B cell (primary cell): ENCODE measurements around the gene TXNRD1. TPM values are rescaled to one million over a fixed set of nuclear protein-coding genes. Genes with fewer than 3 reads are reported as not detected.

Experiments
- ATAC-seq: fragments of 200-7000 bp; cut with Tn5 transposase; one replicate; pipeline ENCODE4 v1.10.0; 2021; ENCODE audit warnings: low read depth, mild to moderate bottlenecking, moderate number of reproducible peaks, moderate library complexity
- CTCF ChIA-PET: fragments of 350-600 bp; sonication (Branson Sonifier 250); formaldehyde crosslinking; loops from one replicate; lab custom pipeline; 2021; ENCODE audit warnings: antibody characterized with exemption, inconsistent platforms; lab: Charles Lee
- POLR2A ChIA-PET: fragments of 350-600 bp; sonication (Branson Sonifier 250); formaldehyde crosslinking; loops from one replicate; lab custom pipeline; 2021; ENCODE audit warnings: antibody characterized with exemption; lab: Charles Lee
- DNase-seq: peaks from one replicate; pipeline ENCODE4 v3.0.0; 2013
- H2AFZ ChIP-seq: 2 replicates; pipeline ENCODE4 v1.6.1; 2012; ENCODE audit warnings: mild to moderate bottlenecking, low read depth, low read length; ENCODE audit not compliant: insufficient read depth, poor library complexity, severe bottlenecking
- H3K27ac ChIP-seq, 2 donors: 1 replicate in 1 of 2; 2 replicates in 1 of 2; pipeline ENCODE4 v1.5.1; 2012 to 2013; ENCODE audit warnings: low read length in 2 of 2, mild to moderate bottlenecking in 2 of 2, moderate library complexity in 1 of 2
- H3K27me3 ChIP-seq, 4 experiments: fragments of 200-600 bp in 1 of 4; sonication (generic) in 1 of 4; replicated peaks in 1 of 4; 1 replicate in 2 of 4; 2 replicates in 2 of 4; pipeline versions ENCODE4 v1.6.1 to v1.7.0; 2013 to 2016; ENCODE audit warnings: low read length in 3 of 4, mild to moderate bottlenecking in 2 of 4, mixed read lengths in 1 of 4, moderate library complexity in 1 of 4; ENCODE audit not compliant: insufficient read depth in 4 of 4, control insufficient read depth in 3 of 4; ENCODE audit errors: control extremely low read depth in 1 of 4
- H3K36me3 ChIP-seq, 2 experiments: replicated peaks in 1 of 2; 1 replicate in 1 of 2; 2 replicates in 1 of 2; pipeline versions ENCODE4 v1.6.1 to v1.7.1; 2013; ENCODE audit warnings: low read length in 1 of 2; ENCODE audit not compliant: insufficient read depth in 2 of 2, control insufficient read depth in 1 of 2; ENCODE audit errors: control extremely low read depth in 1 of 2, extremely low read depth in 1 of 2
- H3K4me1 ChIP-seq, 2 donors: fragments of 200-600 bp in 1 of 2; sonication (generic) in 1 of 2; 1 replicate in 1 of 2; 2 replicates in 1 of 2; pipeline versions ENCODE4 v1.5.1 to v1.6.1; 2013 to 2017; ENCODE audit warnings: low read length in 2 of 2; ENCODE audit not compliant: control insufficient read depth in 2 of 2, insufficient read depth in 2 of 2
- H3K4me2 ChIP-seq: replicated peaks from 2 replicates; pipeline ENCODE3; 2012; ENCODE audit warnings: mild to moderate bottlenecking, low read depth, low read length; ENCODE audit not compliant: poor library complexity, severe bottlenecking
- H3K4me3 ChIP-seq, 5 experiments: fragments of 200-600 bp in 1 of 5; sonication (generic) in 1 of 5; 1 replicate in 3 of 5; 2 replicates in 2 of 5; pipeline versions ENCODE4 v1.5.1 to v1.7.0; 2011 to 2016; ENCODE audit warnings: low read length in 4 of 5, mild to moderate bottlenecking in 4 of 5, low read depth in 2 of 5, control low read depth in 1 of 5, moderate library complexity in 1 of 5; ENCODE audit not compliant: insufficient read depth in 1 of 5; ENCODE audit errors: control extremely low read depth in 1 of 5, extremely low read depth in 1 of 5
- H3K79me2 ChIP-seq: fragments of 200-600 bp; sonication (generic); one replicate; pipeline ENCODE4 v1.6.0; 2016; ENCODE audit warnings: low read length; ENCODE audit not compliant: control insufficient read depth, insufficient read depth
- H3K9ac ChIP-seq: fragments of 200-600 bp; sonication (generic); 2 replicates; pipeline ENCODE4 v1.6.1; 2017; ENCODE audit warnings: mild to moderate bottlenecking, low read length, moderate library complexity
- H3K9me3 ChIP-seq, 3 donors: one replicate each; pipeline versions ENCODE4 v1.6.1 to v1.7.1; 2013; ENCODE audit warnings: low read length in 2 of 3; ENCODE audit not compliant: control insufficient read depth in 2 of 3, insufficient read depth in 1 of 3; ENCODE audit errors: control extremely low read depth in 1 of 3
- H4K20me1 ChIP-seq: 2 replicates; pipeline ENCODE4 v1.6.0; 2012; ENCODE audit warnings: mild to moderate bottlenecking, low read length; ENCODE audit not compliant: insufficient read depth, control insufficient read depth, poor library complexity, severe bottlenecking
- H3K27ac Mint-ChIP-seq: one replicate; pipeline ENCODE4 v1.8.0; 2021; ENCODE audit warnings: mixed read lengths
- H3K27me3 Mint-ChIP-seq: one replicate; pipeline ENCODE4 v1.8.0; 2021; ENCODE audit warnings: mixed read lengths
- H3K4me1 Mint-ChIP-seq: one replicate; pipeline ENCODE4 v1.8.0; 2021; ENCODE audit warnings: mixed read lengths
- H3K4me3 Mint-ChIP-seq: one replicate; pipeline ENCODE4 v1.8.0; 2021; ENCODE audit warnings: mixed read lengths
- H3K9me3 Mint-ChIP-seq: one replicate; pipeline ENCODE4 v1.8.0; 2022; ENCODE audit warnings: mixed read lengths; ENCODE audit not compliant: insufficient read depth
- EZH2 ChIP-seq: IDR thresholded peaks from 2 replicates; pipeline ENCODE4 v1.6.1; 2012; ENCODE audit warnings: borderline replicate concordance, low read depth, mild to moderate bottlenecking, moderate library complexity, low read length; ENCODE audit not compliant: insufficient read depth, poor library complexity, severe bottlenecking
- WGBS: methylation state at CpG from one replicate; pipeline ENCODE4 v1.1.5; 2013; ENCODE audit warnings: missing lambda C conversion rate; ENCODE audit not compliant: insufficient coverage; 5-methylcytosine and 5-hydroxymethylcytosine counted together
- intact Hi-C: fragments of 100-400 bp; cut with micrococcal nuclease; formaldehyde crosslinking; loops from one replicate; pipeline ENCODE4 v1.10.0; 2022
- polyA plus RNA-seq: library from polyadenylated mRNA; depleted of rRNA; stranded (reverse); fragments of >200 nt; gene quantifications from 2 replicates; pipeline ENCODE4 v1.2.3, GENCODE V29; 2012
- total RNA-seq, 2 donors: library from RNA; stranded (reverse); fragments of 120-200 nt in 1 of 2; gene quantifications; 1 replicate in 1 of 2; 2 replicates in 1 of 2; pipeline versions ENCODE4 v1.2.3 to v1.2.4, GENCODE V29; 2013 to 2022
- TF ChIP-seq, protein P1 (sequence below): fragments of 200-600 bp; IDR thresholded peaks from one replicate; pipeline ENCODE4 v1.8.0; 2022; ENCODE audit warnings: antibody characterized with exemption, mild to moderate bottlenecking

TXNRD1 gene
- total and polyA plus RNA-seq, 2 donors (not counting 1 experiment from before 2014, with no cell fraction given): 10.1 to 44.6 TPM

DNA sequence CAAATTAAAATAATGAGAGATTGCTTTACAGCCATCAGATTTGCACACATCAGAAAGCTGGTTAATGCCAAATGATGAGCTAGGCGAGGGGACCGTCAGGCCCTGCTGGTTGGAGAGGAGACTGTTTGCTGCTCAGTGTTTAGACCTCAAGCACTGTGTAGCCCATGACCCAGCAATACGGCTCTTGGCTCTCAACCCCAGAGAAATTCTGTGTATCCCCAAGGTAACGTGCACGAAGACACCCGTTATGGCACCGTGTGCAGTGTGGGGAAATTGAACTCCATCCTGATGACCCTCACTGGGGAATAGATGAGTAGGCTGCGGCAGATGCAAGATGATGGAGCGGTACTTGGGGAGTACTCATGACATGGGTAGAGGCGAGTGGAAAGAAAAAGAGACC lies 143.6 kb downstream of the TXNRD1 start:
- CTCF ChIA-PET: interaction anchor here (0.8 to 2.0 kb wide), 9 partner anchors 9 to 210 kb away, joined by 3 to 20 read pairs (median 3); partner anchors contain the start of gene TXNRD1
- Histone ChIP-seq H4K20me1 (no peaks in the 10 kb centered on the region), H3K79me2 (no peaks in the 10 kb centered on the region), H3K9ac (no peak overlapping the region), H3K36me3 (no peaks in the 10 kb centered on the region), H2AFZ (no peak overlapping the region), H3K4me3 (no peak overlapping the region), H3K4me1 (no peaks in the 10 kb centered on the region), H3K4me2 (no peak overlapping the region), H3K27ac (no peak overlapping the region), H3K27me3 (no peaks in the 10 kb centered on the region), H3K9me3 (peaks cover 0 to 3% (median 0%) of the 10 kb centered on the region in 3 donors)
- Mint-ChIP-seq H3K4me1 (no peaks in the 10 kb centered on the region), H3K4me3 (no peak overlapping the region), H3K27me3 (no peaks in the 10 kb centered on the region), H3K27ac (no peak overlapping the region), H3K9me3 (no peaks in the 10 kb centered on the region)
- intact Hi-C loops: loop anchor here (2.0 kb wide), 1 partner anchor 72 kb away; no protein-coding TSS in a partner anchor
- POLR2A ChIA-PET: no interaction called here
- WGBS: 98% methylated on average over 10 of the region's 10 CpGs
- ATAC-seq: no peak
- DNase-seq: no peak
- no peak for TF ChIP-seq EZH2
- TF ChIP-seq, protein P1, sequence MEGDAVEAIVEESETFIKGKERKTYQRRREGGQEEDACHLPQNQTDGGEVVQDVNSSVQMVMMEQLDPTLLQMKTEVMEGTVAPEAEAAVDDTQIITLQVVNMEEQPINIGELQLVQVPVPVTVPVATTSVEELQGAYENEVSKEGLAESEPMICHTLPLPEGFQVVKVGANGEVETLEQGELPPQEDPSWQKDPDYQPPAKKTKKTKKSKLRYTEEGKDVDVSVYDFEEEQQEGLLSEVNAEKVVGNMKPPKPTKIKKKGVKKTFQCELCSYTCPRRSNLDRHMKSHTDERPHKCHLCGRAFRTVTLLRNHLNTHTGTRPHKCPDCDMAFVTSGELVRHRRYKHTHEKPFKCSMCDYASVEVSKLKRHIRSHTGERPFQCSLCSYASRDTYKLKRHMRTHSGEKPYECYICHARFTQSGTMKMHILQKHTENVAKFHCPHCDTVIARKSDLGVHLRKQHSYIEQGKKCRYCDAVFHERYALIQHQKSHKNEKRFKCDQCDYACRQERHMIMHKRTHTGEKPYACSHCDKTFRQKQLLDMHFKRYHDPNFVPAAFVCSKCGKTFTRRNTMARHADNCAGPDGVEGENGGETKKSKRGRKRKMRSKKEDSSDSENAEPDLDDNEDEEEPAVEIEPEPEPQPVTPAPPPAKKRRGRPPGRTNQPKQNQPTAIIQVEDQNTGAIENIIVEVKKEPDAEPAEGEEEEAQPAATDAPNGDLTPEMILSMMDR: no peak

DNA sequence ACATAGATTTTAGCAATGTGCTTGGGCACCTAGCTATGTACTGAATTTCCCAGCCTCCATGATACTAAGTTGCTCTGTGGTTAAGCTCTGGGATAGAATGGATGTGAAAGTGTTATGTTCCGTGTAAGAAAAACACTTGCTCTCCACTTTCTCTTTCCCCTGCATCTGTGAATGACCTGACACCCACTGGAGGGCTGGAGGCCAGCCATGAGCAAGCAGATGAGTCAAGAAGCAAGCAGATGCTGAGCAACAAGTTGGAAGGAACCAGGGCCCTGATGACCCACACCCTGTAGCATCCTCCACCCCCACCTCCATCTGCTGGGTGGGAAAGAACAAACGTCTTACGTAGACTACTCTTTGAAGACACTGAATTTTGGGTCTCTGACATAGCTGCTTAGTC lies 144.6 kb downstream of the TXNRD1 start:
- no peak overlapping the region for H3K4me3 Mint-ChIP-seq
- Histone ChIP-seq H3K4me1 (no peaks in the 10 kb centered on the region), H3K4me2 (no peak overlapping the region), H3K4me3 (no peak overlapping the region), H3K9me3 (peaks cover 0 to 3% (median 0%) of the 10 kb centered on the region in 3 donors), H3K36me3 (no peaks in the 10 kb centered on the region), H3K27me3 (no peaks in the 10 kb centered on the region), H4K20me1 (no peaks in the 10 kb centered on the region), H2AFZ (no peak overlapping the region), H3K27ac (no peak overlapping the region), H3K9ac (no peak overlapping the region), H3K79me2 (no peaks in the 10 kb centered on the region)
- H3K4me1 Mint-ChIP-seq: no peaks in the 10 kb centered on the region
- CTCF ChIA-PET: interaction anchor here (0.5 to 0.9 kb wide), 7 partner anchors 22 to 263 kb away, joined by 3 to 4 read pairs (median 3); no protein-coding TSS in a partner anchor
- H3K27me3 Mint-ChIP-seq: no peaks in the 10 kb centered on the region
- no peak overlapping the region for H3K27ac Mint-ChIP-seq
- no peak for ATAC-seq
- DNase-seq: no peak
- no peaks in the 10 kb centered on the region for H3K9me3 Mint-ChIP-seq
- no peak for TF ChIP-seq EZH2
- TF ChIP-seq, protein P1: no peak
- WGBS: no CpG with 5 or more reads among the region's 3 CpGs
- POLR2A ChIA-PET: no interaction called here
- intact Hi-C loops: no loop called here
